ENCODE measurements around the gene HDAC9.

DNA sequence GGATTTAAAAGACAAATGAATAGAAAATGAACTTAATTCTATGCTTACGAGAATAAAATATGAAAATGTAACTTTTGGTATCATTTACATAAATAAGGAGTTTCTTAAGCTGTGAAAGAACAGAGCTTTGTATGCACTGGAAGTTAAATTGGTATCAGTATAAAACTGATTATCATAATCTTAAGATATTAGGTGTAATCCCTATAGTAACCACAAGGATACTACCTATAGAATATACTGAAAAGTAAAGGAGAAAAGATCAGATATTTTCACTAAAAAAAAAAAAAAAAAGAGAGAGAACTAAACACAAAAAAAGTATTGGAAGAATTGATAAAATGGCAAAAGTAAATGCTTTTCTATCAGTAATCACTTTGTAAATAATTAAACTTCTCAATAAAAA is 521.8 kb downstream of the HDAC9 start:
- TF ChIP-seq, protein P1, sequence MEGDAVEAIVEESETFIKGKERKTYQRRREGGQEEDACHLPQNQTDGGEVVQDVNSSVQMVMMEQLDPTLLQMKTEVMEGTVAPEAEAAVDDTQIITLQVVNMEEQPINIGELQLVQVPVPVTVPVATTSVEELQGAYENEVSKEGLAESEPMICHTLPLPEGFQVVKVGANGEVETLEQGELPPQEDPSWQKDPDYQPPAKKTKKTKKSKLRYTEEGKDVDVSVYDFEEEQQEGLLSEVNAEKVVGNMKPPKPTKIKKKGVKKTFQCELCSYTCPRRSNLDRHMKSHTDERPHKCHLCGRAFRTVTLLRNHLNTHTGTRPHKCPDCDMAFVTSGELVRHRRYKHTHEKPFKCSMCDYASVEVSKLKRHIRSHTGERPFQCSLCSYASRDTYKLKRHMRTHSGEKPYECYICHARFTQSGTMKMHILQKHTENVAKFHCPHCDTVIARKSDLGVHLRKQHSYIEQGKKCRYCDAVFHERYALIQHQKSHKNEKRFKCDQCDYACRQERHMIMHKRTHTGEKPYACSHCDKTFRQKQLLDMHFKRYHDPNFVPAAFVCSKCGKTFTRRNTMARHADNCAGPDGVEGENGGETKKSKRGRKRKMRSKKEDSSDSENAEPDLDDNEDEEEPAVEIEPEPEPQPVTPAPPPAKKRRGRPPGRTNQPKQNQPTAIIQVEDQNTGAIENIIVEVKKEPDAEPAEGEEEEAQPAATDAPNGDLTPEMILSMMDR (IDR thresholded peaks at IDR 0.05) = no peak; the same call in 1 of the 2 replicates
- TF ChIP-seq ZFX (IDR thresholded peaks at IDR 0.05; ENCODE audit: borderline replicate concordance) = no peak

Measured in 22Rv1 (cell line).